COLO668 (cell line): ENCODE data around the gene MORN1.
"Not testable (repeated sequence)": the region's sequence is repeated elsewhere in the genome, so short reads cannot be mapped to it uniquely, and the experiment has no call there.

Experiments
- DNase-seq: peaks from one replicate; lab custom pipeline; 2025; ENCODE audit not compliant: unreplicated experiment; lab: John Stamatoyannopoulos, UW

The MORN1 gene

GRCh38 chr1:2341706-2342383 lies 49.5 kb downstream of the MORN1 start:
- no peak for DNase-seq

- DNase-seq: no peak
Measured at GRCh38 chr1:2340918-2341254, 50.5 kb downstream of the MORN1 start.

DNA sequence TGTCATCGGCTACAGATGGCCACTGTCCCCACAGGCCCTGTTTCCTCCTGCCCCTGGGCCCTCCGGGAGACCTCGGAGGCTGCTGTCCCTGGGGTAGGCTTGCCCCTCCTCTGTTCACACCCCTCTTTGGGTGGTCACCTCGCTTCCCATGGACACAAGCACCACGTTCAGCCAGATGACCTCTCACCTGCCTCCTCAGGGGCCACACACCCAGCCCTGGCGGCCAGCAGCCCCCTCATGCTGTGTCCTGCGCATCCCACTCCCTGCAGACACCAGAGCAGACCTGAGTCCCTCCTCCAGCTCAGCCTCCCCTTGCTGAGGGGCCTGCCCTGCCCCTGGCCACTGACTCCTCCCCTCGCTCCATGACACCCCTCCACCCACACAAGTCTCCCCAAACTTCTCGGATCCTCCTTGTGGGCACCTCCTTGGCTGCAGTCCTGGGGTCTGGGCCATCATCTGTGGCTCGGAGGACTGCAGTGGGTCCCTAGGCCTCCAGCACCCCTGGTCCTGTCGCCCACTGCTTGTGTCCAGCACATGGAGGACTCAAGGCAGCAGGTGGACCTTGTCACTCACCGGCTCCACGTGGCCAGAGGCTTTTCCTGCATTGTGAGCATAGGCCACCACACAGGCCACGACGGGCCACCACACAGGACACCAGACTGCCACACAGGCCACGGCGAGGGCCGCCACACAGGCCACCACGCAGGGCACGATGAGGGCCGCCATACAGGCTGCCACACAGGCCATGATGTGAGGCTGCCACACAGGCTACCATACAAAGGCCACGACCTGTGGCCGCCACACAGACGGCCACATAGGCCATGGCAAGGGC lies 51.1 kb downstream of the MORN1 start:
- no peak for DNase-seq

DNA sequence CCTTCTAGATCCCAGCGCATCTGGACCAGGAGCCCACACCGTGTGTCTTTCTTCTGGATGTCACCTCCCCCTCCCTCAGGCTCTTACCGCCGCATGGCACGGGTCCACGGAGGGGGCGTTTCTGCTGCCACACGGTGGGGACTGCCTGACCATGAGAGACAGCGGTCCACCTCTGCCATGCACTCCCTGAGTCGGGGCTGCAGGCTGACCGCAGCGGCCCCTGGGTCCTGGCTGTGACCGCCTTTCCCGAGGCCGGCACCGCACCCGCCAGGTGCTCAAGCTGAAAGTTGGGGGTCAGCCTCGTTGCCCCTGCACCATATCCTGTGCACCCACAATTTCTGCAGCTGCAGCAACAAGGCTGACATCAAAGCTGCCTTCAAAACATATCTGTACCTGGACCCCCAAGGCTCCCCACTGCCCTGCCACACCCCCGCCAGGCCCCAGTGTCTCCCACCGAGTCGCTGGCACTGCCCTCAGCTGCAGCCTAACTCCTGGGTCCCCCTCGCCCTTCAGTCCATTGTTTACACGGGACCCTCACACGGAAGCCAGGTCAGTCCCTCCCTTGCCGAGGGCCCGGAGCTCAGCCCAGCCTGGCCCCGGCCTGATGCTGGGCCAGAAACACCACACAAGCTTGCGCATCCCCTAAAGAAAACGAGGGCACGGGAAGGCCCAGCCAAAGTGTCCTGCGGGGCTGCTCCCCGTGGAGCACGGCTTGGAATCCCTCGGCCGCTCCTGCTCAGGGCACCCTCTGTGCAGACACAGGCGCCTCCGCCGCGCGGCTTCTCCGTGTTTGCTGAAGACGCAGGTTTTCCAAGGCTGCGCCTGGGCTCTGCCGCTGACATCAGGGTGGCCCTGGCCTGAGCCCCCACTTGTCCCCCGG lies 51.9 kb downstream of the MORN1 start:
- no peak for DNase-seq

- DNase-seq: no peak
Measured at GRCh38 chr1:2337501-2337900, 53.9 kb downstream of the MORN1 start.

DNA sequence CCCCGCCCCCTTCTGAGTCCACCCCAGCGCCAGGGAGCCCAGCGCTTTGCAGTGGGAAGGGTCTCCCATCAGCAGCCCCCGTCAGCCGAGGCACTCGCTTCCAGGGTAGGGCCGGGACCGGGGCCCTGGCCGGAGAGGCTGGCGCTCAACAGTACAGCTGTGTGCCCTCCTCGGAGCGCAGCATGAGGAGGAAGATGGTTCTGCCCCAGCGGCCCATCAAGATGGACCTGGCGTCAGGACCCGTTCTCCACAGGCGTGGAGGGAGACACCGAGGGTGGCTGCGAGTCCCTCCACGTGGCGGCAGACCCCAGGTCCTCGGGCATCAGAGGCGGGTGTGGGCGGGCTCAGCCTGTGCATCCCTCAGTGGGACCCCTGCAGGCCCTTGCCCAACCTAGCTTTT lies 54.3 kb downstream of the MORN1 start:
- no peak for DNase-seq

DNA sequence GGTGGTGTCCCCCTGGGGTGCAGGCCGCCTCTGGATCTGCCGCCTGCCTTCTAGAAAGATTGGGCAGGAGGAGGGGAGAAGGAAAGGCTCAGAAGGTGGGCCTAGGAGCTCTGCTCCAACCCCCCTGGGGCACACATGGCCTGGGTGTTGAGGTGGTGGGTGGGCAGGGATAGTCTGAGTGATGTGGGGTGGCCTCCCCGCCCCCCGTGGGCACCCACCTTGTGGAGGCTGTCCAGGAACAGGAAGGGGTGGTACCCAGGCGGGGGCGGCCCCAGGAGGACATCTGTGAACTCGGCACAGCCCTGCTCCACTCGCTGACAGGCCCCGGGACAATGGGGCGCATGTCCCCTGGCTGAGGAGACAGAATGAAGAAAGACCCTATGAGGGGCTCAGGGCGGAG lies 54.9 kb downstream of the MORN1 start:
- DNase-seq: no peak

DNA sequence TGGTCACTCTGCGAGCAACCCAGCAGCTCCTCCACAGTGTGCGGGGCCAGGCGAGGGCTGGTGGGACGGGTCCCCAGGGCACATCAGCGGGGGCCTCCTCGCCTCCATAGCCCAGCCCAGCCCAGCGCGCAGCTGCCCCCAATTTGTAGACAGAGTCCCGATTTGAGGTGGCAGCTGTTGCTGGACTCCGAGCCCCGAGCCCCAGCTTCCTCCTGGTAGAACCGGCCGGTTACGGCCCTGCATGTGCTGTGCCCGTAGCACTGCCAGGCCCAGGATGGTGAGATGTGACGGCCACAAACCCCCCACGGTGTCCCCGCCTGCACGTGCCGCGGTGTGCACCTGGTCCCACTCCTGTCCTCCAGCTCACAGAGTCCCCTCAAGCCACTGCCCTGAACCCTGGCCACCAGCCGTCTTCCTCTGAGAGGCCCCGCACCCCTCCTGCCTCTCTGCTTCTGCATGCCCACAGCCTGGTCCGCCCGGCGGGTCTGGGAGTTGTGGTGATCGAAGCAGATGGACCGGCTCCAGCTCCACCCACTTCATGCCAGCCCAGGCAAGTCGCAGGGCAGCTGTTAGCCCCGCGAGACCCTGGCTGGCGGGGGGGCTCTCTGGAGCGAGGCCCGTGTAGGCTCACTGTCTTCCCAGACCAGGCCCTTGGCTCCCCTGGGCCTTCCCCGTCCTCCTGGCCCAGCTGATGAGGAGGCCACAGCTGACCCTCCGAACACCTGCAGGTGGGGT lies 55.5 kb downstream of the MORN1 start:
- no peak for DNase-seq

DNA sequence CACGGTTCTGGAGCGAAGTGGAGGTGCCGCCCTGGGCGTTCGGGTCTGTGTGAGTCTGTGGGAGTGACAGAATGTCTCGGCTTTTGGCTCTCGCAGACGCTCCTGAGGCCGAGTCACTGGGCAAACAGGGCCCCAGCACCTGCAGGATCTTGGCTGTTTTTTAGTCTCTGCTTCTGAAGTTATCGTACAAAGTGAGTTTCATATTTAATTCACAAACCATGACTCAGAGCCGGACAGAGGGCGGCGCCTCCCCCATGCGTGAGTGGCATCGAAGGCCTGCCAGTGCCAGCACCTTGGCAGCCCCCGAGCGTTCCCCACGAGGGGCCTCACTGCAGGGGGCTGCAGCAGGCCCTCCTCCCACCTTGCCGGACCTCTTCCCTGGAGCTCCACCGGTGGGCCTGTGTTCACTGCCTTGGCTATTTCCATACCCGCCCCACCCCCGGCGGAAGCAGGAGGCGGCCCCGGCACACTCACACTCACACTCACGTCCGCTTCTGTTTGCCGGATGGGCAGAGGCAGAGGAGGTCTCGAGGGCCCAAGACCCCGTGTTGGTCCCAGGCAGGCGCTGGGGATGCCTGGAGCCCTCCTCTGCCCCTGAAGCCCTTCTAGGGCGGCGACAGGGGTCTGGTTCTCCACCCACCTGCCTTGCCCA lies 56.3 kb downstream of the MORN1 start:
- DNase-seq: no peak

DNA sequence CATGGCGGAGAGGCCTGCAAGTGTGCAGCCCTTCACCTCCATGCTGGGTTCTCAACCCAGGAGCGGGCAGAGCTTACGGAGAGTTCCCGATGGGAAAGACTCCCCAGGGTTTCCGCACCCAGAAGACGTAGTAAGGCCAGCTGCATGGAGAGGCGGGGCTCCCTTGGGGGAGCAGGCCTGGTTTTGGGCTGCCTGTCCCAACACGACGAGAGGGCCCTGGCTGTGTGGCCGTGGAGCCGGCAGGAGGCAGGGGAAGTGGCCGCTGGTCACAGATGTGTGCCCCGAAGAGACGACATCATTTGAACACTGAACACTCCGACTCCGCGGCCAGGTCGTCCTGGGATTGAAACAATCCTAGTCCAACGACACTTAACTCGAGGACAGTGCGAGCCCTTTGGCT lies 57.0 kb downstream of the MORN1 start:
- DNase-seq: no peak

DNA sequence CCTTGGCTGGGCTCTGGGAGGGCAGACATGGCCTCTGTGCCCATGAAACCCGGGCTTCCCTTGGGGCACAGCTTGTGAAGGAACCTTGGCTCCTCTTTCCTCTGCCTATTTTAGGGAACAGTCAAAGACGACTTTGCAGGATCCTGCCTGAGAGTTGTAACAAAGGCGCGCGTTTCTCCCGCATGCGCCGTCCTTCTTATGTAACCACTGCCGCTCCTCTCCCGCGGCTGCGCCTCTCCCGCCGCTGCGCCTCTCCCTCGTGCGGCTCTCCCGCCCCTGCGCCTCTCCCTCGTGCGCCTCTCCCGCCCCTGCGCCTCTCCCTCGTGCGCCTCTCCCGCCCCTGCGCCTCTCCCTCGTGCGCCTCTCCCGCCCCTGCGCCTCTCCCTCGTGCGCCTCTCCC lies 59.8 kb downstream of the MORN1 start:
- DNase-seq: not testable (repeated sequence)

GRCh38 chr1:2331200-2331544 lies 60.2 kb downstream of the MORN1 start:
- no peak for DNase-seq

- no peak for DNase-seq
Measured at GRCh38 chr1:2330519-2331199, 60.7 kb downstream of the MORN1 start.

GRCh38 chr1:2330035-2330434 lies 61.3 kb downstream of the MORN1 start:
- DNase-seq: no peak

GRCh38 chr1:2328676-2329455 lies 62.5 kb downstream of the MORN1 start:
- no peak for DNase-seq

GRCh38 chr1:2327841-2328240 lies 63.5 kb downstream of the MORN1 start:
- DNase-seq: no peak

- not testable (repeated sequence) for DNase-seq
Measured at GRCh38 chr1:2327162-2327561, 64.2 kb downstream of the MORN1 start.

DNA sequence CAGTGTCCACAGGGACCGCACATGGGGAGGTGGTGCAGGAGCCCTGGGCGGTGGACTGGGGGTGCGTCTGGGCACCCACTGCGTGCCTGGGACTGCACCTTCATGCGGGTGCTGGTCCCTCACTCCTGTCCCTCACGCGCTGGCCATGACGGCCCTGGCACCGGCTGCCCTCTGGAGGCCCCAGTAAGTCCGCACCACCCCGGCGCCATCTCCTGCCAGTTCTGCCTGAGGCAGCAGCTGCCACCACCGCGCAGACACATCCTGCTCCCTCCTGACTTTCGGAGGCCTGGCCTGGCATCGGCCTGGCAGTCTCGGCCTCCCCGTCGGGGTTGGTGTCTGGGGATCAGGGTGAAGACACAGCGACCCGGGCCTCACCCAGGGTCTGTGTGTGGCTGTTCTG lies 64.8 kb downstream of the MORN1 start:
- no peak for DNase-seq
